Adrenal gland (tissue), 5 donors: ENCODE results near the gene ITGA11.

Source experiments
- POLR2A ChIP-seq, 2 donors: fragments of 450-650 bp; IDR thresholded peaks; one replicate each; pipeline ENCODE4 v1.6.1; 2017; ENCODE audit warnings: antibody characterized with exemption in 2 of 2, mild to moderate bottlenecking in 2 of 2, moderate library complexity in 1 of 2
- TF ChIP-seq, protein P1 (sequence below), 6 experiments: fragments of 450-650 bp in 4 of 6; fragments of 200-600 bp in 2 of 6; sonication (generic) in 1 of 6; IDR thresholded peaks; 1 replicate in 5 of 6; 2 replicates in 1 of 6; pipeline versions ENCODE4 v1.5.1 to v1.8.0; 2016 to 2021; ENCODE audit warnings: antibody characterized with exemption in 6 of 6, mild to moderate bottlenecking in 2 of 6, moderate library complexity in 1 of 6
- donor health status: DM: no; HTN: no; CAD: no.

DNA sequence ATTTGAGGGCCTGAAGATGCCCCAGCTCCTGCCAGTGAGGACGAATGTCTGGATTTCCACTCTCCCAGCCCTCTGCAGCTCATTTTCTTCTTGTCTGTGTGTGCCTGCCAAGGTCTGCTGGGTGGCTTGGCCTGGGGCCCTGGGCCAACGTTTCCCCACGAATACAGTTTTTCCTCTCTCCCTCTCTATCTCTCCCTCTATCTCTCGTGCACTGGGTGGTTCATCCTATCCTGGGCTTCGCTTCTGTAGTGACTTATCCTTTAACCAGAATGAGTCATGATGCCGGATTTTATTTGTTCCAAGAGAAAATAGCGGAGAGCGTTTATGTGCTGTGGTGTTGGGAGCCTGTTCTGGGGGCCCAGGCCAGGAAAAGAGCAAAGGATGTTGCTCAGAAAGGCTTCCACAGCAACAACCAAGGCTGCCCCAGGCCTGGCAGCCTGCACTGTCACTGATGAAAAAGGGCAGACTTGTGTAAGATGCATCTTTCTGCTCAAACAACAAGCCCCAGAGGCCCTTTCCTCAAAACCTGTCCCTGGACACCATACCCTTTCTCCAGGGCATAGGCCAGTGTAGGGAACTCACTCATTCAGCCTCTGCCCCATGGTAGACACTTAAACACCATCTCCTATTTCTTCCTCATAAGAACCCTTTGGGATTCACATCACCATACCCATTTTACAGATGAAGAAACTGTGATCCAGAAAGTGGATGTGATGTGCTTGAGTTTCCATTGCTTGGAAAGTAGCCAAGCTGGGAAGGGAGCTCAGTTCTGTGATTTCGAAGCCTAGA is 47.3 kb downstream of the ITGA11 start:
- TF ChIP-seq, protein P1, sequence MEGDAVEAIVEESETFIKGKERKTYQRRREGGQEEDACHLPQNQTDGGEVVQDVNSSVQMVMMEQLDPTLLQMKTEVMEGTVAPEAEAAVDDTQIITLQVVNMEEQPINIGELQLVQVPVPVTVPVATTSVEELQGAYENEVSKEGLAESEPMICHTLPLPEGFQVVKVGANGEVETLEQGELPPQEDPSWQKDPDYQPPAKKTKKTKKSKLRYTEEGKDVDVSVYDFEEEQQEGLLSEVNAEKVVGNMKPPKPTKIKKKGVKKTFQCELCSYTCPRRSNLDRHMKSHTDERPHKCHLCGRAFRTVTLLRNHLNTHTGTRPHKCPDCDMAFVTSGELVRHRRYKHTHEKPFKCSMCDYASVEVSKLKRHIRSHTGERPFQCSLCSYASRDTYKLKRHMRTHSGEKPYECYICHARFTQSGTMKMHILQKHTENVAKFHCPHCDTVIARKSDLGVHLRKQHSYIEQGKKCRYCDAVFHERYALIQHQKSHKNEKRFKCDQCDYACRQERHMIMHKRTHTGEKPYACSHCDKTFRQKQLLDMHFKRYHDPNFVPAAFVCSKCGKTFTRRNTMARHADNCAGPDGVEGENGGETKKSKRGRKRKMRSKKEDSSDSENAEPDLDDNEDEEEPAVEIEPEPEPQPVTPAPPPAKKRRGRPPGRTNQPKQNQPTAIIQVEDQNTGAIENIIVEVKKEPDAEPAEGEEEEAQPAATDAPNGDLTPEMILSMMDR (IDR thresholded peaks at IDR 0.05): no peak
- TF ChIP-seq POLR2A (IDR thresholded peaks at IDR 0.05): peak in 1 of 2 donors; percentile 10
